NB4 (cell line): ENCODE results near the gene ZCCHC7.

Experiments
- POLR2A ChIP-seq: IDR thresholded peaks from 2 replicates; pipeline ENCODE4 v1.6.1; 2011; ENCODE audit warnings: mild to moderate bottlenecking; ENCODE audit not compliant: insufficient read length; ENCODE audit errors: extremely low read depth
- TF ChIP-seq, protein P1 (sequence below): IDR thresholded peaks from one replicate; pipeline ENCODE4 v1.5.1; 2012; ENCODE audit warnings: low read depth, low read length
- TF ChIP-seq, protein P2 (sequence below): IDR thresholded peaks from 2 replicates; pipeline ENCODE4 v1.6.1; 2011; ENCODE audit warnings: low read depth, low read length

DNA sequence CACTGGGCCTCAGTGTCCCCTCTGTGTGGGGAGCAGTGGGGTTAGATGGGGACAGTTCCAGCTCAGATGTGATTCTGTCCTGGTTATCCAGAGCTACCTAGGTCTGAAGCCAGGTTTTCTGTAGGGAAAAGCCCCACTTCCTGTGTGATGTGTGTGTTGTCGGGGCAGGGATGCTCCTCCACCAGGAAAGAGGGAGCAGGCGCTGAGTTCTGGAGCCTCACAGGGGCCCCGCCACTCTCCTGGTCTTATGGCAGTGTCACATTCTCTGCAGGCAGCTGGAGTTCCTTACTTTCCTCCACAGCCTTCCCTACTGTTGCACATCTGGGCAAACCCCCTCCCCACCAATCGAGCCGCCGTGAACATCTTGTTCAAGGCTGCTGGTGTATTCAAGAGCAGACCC, 263.0 kb downstream of the ZCCHC7 start:
- TF ChIP-seq, protein P1, sequence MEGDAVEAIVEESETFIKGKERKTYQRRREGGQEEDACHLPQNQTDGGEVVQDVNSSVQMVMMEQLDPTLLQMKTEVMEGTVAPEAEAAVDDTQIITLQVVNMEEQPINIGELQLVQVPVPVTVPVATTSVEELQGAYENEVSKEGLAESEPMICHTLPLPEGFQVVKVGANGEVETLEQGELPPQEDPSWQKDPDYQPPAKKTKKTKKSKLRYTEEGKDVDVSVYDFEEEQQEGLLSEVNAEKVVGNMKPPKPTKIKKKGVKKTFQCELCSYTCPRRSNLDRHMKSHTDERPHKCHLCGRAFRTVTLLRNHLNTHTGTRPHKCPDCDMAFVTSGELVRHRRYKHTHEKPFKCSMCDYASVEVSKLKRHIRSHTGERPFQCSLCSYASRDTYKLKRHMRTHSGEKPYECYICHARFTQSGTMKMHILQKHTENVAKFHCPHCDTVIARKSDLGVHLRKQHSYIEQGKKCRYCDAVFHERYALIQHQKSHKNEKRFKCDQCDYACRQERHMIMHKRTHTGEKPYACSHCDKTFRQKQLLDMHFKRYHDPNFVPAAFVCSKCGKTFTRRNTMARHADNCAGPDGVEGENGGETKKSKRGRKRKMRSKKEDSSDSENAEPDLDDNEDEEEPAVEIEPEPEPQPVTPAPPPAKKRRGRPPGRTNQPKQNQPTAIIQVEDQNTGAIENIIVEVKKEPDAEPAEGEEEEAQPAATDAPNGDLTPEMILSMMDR: no peak
- TF ChIP-seq POLR2A: no peak
- TF ChIP-seq, protein P2, sequence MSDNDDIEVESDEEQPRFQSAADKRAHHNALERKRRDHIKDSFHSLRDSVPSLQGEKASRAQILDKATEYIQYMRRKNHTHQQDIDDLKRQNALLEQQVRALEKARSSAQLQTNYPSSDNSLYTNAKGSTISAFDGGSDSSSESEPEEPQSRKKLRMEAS: no peak
